Measurements from ENCODE around the gene DNAI7.
A peak's percentile ranks its signal among the peaks of the same experiment; 100 is the strongest.

Gene DNAI7

GRCh38 chr12:25082628-25083027 is 112.3 kb downstream of the DNAI7 start:
- DNase-seq (ENCODE audit: low read depth) = no peak
- no peak overlapping the region for H3K4me3 ChIP-seq (ENCODE audit: control insufficient read depth, low read depth, low read length)
- TF ChIP-seq, protein P1, sequence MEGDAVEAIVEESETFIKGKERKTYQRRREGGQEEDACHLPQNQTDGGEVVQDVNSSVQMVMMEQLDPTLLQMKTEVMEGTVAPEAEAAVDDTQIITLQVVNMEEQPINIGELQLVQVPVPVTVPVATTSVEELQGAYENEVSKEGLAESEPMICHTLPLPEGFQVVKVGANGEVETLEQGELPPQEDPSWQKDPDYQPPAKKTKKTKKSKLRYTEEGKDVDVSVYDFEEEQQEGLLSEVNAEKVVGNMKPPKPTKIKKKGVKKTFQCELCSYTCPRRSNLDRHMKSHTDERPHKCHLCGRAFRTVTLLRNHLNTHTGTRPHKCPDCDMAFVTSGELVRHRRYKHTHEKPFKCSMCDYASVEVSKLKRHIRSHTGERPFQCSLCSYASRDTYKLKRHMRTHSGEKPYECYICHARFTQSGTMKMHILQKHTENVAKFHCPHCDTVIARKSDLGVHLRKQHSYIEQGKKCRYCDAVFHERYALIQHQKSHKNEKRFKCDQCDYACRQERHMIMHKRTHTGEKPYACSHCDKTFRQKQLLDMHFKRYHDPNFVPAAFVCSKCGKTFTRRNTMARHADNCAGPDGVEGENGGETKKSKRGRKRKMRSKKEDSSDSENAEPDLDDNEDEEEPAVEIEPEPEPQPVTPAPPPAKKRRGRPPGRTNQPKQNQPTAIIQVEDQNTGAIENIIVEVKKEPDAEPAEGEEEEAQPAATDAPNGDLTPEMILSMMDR (conservative IDR thresholded peaks at IDR 0.05; ENCODE audit: control insufficient read depth, insufficient read depth, low read depth, low read length) = no peak

GRCh38 chr12:25079393-25079792 is 115.6 kb downstream of the DNAI7 start:
- DNase-seq (ENCODE audit: low read depth) = no peak
- TF ChIP-seq, protein P1 (conservative IDR thresholded peaks at IDR 0.05; ENCODE audit: control insufficient read depth, insufficient read depth, low read depth, low read length) = no peak
- H3K4me3 ChIP-seq (ENCODE audit: control insufficient read depth, low read depth, low read length) = no peak overlapping the region

DNA sequence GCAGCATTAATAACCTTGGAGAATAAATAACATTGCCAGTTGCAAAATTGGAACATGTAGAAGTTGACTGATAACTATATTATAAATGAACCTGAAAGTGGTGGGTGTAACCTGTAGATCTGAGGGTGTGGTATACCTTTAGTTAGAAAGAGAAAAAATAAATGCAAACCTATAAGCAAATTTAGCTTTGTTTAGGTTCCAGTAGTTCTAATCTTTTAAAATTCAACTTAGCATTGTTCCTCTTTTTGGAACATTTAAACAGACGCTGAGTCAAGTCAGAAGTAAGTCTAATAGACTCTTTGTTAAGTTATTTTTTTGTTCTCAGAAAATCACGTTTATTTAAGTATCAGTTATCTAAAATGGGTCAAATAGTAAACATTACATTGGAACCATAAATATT is 120.0 kb downstream of the DNAI7 start:
- TF ChIP-seq, protein P1 (conservative IDR thresholded peaks at IDR 0.05; ENCODE audit: control insufficient read depth, insufficient read depth, low read depth, low read length) = no peak
- no peak overlapping the region for H3K4me3 ChIP-seq (ENCODE audit: control insufficient read depth, low read depth, low read length)
- DNase-seq (ENCODE audit: low read depth) = no peak

GRCh38 chr12:25074113-25074512 is 120.8 kb downstream of the DNAI7 start:
- no peak overlapping the region for H3K4me3 ChIP-seq (ENCODE audit: control insufficient read depth, low read depth, low read length)
- TF ChIP-seq, protein P1 (conservative IDR thresholded peaks at IDR 0.05; ENCODE audit: control insufficient read depth, insufficient read depth, low read depth, low read length) = no peak
- DNase-seq (ENCODE audit: low read depth) = peak; percentile 5

GRCh38 chr12:25072906-25073650 is 121.9 kb downstream of the DNAI7 start:
- TF ChIP-seq, protein P1 (conservative IDR thresholded peaks at IDR 0.05; ENCODE audit: control insufficient read depth, insufficient read depth, low read depth, low read length) = no peak
- H3K4me3 ChIP-seq (ENCODE audit: control insufficient read depth, low read depth, low read length) = no peak overlapping the region
- no peak for DNase-seq (ENCODE audit: low read depth)

DNA sequence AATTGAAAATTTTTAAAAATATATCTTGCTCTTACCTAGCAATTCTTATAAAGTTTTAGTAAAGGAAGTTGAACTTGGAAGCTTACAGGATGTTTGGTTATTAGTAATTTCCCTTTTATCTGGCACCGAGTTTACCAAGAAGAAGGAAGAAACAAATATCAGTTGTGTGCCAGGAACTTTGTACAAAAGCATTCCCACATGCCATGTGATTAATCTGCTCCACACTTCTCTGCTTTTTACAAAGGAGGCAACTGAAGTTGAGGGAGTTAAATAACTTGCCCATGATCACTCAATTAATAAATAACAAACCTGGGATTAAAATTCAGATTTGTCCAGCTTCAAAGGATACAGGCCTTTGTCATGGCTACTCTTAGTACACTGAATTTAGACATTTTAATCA is 123.6 kb downstream of the DNAI7 start:
- no peak for DNase-seq (ENCODE audit: low read depth)
- H3K4me3 ChIP-seq (ENCODE audit: control insufficient read depth, low read depth, low read length) = no peak overlapping the region
- TF ChIP-seq, protein P1 (conservative IDR thresholded peaks at IDR 0.05; ENCODE audit: control insufficient read depth, insufficient read depth, low read depth, low read length) = no peak
